Gastroesophageal sphincter (tissue), 3 donors: ENCODE measurements around the gene CDX2.

Experiments used
- CTCF ChIP-seq, 4 experiments: fragments of 200-600 bp in 2 of 4; fragments of 450-650 bp in 2 of 4; sonication (generic) in 1 of 4; IDR thresholded peaks; one replicate each; pipeline ENCODE4 v1.5.1; 2017 to 2019; ENCODE audit warnings: antibody characterized with exemption in 4 of 4, mild to moderate bottlenecking in 2 of 4, moderate library complexity in 2 of 4
- EP300 ChIP-seq: sonication (generic); formaldehyde crosslinking; IDR thresholded peaks from one replicate; pipeline ENCODE4 v1.6.1; 2017; ENCODE audit warnings: antibody characterized with exemption, mild to moderate bottlenecking
- POLR2A ChIP-seq, 2 donors: fragments of 450-650 bp; IDR thresholded peaks; one replicate each; pipeline ENCODE4 v1.6.1; 2017; ENCODE audit warnings: antibody characterized with exemption in 2 of 2, mild to moderate bottlenecking in 2 of 2, moderate library complexity in 1 of 2
- POLR2AphosphoS5 ChIP-seq: sonication (generic); formaldehyde crosslinking; IDR thresholded peaks from one replicate; pipeline ENCODE4 v1.6.1; 2017; ENCODE audit warnings: antibody characterized with exemption

- TF ChIP-seq CTCF (IDR thresholded peaks at IDR 0.05) (no peak), POLR2A (IDR thresholded peaks at IDR 0.05) (no peak), POLR2AphosphoS5 (no peak), EP300 (no peak)
Observed at GRCh38 chr13:27964741-27965323, 4.3 kb downstream of the CDX2 start.
